Omental fat pad (tissue), 4 donors: Measurements from ENCODE around the gene CCP110. TPM values are rescaled to one million over a fixed set of nuclear protein-coding genes. Genes with fewer than 3 reads are reported as not detected.
A peak's percentile ranks its signal among the peaks of the same experiment; 100 is the strongest.

Experiments
- ATAC-seq: fragments of 150-250 bp; one replicate; pipeline ENCODE4 v1.9.1; 2016; ENCODE audit warnings: mild to moderate bottlenecking, moderate library complexity; ENCODE audit not compliant: low FRiP score
- DNase-seq: peaks from one replicate; pipeline ENCODE4 v3.0.0-alpha.2; 2019; ENCODE audit warnings: low spot score
- total RNA-seq, 4 donors: library from RNA; depleted of rRNA; stranded (reverse); fragments of >200 nt; gene quantifications; one replicate each; pipeline ENCODE4 v1.1.0, GENCODE V29; 2016
- TF ChIP-seq, protein P1 (sequence below), 3 donors: fragments of 450-650 bp; IDR thresholded peaks; one replicate each; pipeline ENCODE4 v1.5.1; 2016 to 2017; ENCODE audit warnings: antibody characterized with exemption in 3 of 3, mild to moderate bottlenecking in 3 of 3, moderate library complexity in 2 of 3

CCP110 gene
- total RNA-seq, 4 donors from 2014 or later, result 8.9 to 18.8 (median 14.3) TPM

DNA sequence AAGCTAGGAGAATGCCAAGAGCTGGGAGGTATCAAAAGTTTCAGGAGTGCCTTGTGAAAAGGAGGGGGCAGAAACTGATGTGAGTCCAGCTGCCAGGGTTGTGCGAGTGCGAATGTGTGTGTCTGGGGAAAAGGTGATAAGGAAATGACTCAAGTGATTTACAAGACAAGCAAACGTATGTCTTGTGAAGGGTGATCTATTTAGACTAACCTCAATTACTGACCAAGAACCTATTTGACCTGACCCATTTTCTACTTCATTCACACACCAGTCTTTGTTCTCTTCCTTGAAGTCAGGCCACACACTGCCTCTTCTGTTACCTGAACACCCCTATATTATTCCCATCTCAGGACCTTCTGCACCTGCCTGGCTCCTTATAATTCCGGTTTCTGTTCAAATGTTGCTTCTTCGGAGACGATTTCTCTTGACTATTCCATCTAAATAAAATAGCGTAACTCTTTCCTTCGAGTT, 2.8 kb upstream of the CCP110 start:
- TF ChIP-seq, protein P1, sequence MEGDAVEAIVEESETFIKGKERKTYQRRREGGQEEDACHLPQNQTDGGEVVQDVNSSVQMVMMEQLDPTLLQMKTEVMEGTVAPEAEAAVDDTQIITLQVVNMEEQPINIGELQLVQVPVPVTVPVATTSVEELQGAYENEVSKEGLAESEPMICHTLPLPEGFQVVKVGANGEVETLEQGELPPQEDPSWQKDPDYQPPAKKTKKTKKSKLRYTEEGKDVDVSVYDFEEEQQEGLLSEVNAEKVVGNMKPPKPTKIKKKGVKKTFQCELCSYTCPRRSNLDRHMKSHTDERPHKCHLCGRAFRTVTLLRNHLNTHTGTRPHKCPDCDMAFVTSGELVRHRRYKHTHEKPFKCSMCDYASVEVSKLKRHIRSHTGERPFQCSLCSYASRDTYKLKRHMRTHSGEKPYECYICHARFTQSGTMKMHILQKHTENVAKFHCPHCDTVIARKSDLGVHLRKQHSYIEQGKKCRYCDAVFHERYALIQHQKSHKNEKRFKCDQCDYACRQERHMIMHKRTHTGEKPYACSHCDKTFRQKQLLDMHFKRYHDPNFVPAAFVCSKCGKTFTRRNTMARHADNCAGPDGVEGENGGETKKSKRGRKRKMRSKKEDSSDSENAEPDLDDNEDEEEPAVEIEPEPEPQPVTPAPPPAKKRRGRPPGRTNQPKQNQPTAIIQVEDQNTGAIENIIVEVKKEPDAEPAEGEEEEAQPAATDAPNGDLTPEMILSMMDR (IDR thresholded peaks at IDR 0.05), result no peak
- ATAC-seq (peak; percentile 23), DNase-seq (no peak)

DNA sequence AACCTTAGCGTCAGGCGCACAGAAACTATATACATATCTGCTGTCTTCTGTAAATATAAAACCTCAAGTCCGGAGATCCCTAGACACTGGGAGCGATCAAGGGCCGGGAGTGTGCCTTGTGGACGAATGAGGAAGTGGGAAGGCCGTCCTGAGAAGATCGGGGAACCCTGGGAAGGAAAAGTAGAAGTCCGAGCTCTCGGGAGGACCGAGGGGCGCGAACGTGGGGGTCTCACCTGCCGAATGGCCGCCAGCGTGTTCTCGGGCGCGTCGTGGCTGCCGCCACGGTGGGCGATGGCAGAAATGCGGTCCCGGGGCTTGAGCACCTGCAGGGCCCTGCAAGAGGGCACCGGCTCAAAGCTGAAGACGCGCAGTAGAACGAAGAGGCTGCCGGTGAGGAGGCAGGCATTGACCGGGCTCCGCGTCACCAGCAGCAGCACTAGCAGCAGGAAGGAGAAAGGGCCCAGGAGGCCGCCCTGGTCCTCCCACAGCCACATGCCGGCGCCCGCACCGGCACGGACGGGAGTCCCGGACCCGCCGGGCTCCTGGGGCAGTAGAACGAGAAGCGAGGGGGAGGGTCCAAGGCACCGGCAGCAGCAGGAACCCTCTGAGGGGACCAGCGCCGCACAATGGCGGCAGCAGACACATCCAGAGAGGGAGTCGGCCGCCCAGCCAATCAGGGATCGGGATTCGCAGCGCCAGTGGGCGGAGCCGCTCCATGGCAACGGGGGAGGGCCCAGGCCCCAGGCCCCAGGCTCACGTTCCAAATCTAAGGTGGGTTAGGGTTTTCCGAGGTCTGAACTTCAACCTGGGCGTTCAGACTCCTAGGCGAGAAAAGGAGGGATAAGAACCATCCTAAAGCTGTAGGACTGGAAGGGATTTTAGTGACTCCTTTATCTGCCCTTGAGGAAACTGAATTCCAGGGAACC, 2.0 kb upstream of the CCP110 start, which contains the start of gene GDE1:
TSS of gene GDE1 (minus strand) at position 628 of the 926 bp plus-strand sequence. CDS start at position 494, 134 bp downstream.
- TF ChIP-seq, protein P1 (IDR thresholded peaks at IDR 0.05), result no peak
- DNase-seq (peak; percentile 92), ATAC-seq (peak; percentile 85)

GRCh38 chr16:19522397-19522732, 1.4 kb upstream of the CCP110 start:
- ATAC-seq, result no peak
- DNase-seq, result no peak
- TF ChIP-seq, protein P1 (IDR thresholded peaks at IDR 0.05), result no peak

DNA sequence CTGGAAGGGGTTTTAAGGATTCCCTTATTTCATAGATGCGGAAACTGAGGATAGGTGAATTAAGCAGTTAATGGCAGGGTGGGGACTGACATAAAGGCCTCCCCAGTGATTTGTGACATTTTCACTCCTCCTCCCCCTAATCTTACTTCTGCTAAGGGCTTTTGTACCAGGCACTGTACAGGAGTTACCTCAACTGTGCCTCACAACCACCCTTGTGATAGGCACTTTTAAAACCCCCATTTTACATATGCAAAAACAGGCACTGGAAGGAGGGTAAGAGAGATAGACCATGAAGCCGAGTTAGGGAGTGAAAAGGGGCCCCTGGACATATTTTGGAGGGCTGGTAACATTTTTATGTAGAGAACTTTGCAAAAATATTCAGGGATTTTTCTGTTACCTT, 982 bp upstream of the CCP110 start:
- no peak for ATAC-seq
- DNase-seq, result no peak
- TF ChIP-seq, protein P1 (IDR thresholded peaks at IDR 0.05), result no peak

- ATAC-seq, result no peak
These were observed 571 bp upstream of the CCP110 start for GRCh38 chr16:19523184-19523558.

DNA sequence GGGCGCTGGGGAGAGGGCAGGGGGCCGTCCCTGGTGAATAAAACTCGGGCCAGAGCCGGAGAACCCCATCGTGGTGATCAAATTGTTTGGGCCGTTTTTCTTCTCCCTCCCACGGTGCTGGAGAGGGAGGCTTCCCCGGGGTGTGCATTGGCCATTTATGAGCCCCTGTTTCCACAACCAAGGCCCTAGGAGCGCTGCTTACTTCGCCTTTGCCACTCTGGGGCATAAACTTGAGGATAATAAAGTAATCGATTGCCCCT, 544 bp downstream of the CCP110 start:
- DNase-seq, result no peak
- ATAC-seq, result peak; percentile 1

More at GRCh38 chr16:19523184-19523558, 571 bp upstream of the CCP110 start:
- TF ChIP-seq, protein P1 (IDR thresholded peaks at IDR 0.05), result no peak
- no peak for DNase-seq

More for the DNA sequence above, 544 bp downstream of the CCP110 start:
- TF ChIP-seq, protein P1 (IDR thresholded peaks at IDR 0.05), result no peak
